NCI-H146 treated with DMSO at 0.1 percent for 48 hours (cell line): ENCODE data around the gene ARSB.
"Not testable (repeated sequence)": the region's sequence is repeated elsewhere in the genome, so short reads cannot be mapped to it uniquely, and the experiment has no call there.

ENCODE experiments used
- DNase-seq: peaks from one replicate; lab custom pipeline; 2025; ENCODE audit not compliant: unreplicated experiment; lab: John Stamatoyannopoulos, UW

Gene ARSB

DNA sequence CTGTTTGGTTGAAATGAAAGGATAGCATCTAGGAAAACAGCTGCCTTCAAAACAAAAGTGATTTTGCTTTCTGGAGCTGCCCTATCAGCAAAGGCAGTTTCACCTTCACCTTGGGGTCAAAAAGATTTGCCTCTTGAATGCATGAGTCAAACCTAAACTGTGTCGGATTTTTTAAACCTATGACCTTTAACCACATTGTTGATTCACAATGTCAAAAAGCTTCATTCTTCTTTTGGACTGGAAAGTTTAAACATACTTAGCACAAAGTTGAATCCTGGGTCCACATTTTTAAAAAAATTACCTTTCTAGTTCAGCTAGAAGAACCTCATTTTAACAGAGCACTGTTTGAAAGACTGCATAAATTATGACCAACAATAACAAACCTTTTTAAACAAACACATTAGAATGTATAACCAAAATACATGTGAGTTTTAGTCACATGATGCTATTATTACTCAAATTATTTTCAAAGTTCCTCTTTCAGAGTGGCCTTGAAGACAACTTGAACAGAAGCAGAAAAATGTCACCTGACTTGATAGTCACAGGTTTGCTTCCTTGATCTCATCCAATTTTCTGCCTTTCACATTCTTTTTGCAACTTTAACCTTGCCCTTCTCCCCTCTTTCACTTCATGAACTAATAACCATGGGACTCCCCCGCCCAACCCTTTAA is 226.8 kb downstream of the ARSB start:
- DNase-seq, result no peak

DNA sequence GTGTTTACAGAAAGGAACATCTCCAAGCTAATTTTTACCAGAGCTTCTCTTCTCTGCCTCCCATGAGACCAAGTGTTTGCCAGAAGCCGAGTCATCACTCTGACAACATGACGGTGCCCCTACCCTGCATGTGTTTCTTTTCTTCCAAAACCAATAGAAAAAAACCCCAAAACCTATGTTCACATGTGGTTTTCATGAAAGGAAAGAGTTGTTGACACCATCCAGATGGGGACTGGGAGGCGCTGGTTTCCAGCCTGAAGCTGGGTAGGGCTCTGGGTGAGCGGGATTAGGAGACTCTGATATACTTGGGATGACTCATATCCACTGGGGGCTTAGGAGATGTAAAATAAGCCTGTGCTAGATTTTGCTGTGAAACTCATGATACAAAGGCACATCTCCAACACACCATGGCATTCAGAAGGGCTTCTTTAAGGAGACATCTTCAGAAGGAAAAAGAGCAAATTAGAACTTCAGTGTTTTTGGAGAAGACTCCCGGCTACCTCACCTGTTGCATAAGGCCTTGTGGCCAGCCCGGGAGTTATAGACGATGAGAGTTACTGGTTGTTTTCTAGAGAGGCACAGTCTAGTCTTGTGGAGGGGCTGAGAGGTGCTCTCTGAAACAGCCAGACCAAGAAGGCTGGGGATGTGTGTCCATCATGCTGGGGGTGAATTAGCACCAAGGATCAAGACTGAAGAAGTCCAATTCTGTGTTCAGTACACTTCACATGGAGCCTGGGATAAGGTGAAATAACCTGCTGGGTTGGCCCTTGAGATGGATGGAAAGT is 227.6 kb downstream of the ARSB start:
- DNase-seq, result no peak

DNA sequence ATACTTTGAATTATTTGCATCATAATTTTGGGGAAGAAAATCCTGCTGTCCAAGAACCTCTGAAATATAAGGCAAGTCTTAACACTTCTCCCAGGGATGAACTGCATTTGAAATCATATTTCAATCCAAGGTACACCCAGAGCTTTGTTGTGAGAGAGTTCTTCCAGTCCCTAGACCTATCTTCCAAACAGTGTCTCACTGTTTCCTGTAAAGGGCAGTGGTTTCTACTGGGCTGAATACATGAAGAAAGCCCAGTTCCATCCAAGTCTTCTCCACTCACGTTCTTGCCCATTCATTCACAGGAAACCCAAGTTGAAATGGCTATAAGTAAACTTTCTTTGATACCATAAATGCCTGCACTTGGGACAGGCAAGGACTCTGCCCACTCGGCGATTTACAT is 228.3 kb downstream of the ARSB start:
- no peak for DNase-seq

DNA sequence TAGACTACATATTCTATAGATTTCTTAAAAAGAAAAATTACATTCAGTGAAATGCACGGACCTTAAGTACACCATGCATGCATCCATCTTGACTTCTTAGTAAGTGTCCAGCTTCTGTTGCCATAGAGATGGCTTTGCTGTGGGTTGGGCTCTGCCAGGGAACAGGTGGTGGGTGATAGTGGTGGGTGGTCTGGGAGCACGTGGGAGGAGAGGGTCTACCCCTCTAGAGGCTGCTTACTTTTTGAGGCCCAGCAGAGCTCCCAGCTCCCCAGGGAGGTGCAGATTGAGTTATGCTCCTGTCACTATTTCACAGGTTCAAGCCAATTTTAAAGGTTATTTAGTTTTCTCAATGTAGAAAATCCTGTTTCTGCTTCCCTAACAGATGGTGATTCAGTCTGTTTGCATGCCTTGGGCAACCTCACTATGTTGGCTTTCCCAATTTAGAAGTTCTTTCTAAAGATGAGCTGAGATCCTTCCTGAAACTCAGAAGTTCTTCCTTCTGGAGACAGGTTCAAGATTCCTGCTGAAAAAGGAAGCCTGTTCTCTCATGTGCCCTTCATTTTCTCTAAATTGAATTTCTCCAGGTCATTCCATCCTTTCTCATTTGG is 229.2 kb downstream of the ARSB start:
- no peak for DNase-seq

DNA sequence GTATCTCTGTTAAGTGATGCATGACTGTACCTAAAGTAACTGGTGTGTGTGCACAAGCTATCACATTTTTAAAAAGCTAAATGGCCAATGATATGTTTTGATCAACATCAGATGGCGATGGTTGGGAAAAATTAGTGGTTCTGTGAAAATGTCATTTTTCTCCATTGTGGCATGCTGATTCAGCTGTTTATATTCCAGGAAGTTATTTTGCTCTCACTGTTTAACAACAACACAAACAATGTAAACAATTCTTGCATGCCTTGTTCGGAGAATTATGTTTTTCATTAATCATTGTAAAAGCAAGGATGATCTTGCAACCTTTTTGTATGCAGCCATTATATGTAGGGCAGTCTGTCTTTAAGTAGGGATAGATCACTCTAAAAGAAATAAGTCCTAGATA is 230.5 kb downstream of the ARSB start:
- DNase-seq, result no peak

DNA sequence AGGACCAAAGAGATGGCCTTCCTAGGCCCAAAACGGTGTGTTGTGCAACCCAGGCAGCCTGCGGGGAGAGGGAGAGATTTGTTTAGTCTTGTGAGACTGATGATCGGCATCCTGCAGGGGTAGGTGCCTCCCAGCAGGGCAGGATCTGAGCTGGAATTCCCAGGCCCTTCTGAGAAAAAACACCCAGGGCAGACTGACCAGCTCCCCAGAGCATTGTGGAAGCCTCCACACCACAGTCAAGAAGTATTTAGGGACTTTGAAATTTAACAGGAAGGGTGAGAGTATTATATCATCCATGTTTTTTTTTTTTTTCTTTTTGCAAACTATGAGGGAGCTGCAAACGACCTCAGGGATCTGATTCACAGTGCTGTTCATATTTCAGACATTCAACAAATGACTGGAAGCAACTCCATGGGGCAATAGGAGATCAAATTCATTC is 232.0 kb downstream of the ARSB start:
- DNase-seq, result no peak

DNA sequence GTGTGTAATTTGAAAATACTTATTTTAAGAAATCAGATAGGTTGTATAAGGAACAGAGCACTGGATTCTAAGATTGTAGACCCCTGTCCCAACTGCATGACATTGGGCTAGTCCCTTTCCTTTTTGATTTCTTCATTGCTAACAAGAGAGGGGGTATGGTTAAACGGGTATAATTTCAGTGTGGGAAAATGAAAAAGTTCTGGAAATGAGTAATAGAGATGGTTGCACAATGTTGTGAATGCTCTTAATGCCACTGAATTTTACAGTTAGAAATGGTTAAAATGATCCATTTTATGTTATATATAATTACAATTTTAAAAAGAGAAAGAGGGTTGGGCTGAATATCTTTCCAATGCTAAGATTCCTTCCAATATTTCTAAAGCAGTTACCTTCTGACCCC is 233.2 kb downstream of the ARSB start:
- no peak for DNase-seq

DNA sequence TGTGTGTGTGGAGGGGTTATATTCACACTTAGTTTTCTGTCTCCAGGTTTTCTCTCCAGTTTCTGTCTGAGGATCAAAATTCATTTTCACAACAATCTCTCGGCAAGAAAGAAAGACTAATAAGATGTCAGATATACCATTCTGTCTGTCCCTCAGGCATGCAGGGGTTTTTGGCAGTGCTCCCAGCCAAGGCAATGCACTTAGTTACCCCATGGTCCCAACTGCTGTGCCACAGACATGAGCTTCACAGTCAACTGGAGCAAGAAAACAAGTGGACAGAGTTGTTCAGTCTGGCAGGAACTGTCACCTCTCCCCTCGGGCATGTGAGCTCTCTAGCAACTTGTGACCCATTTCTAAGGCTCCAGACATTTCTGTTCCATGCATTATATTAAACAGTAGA is 234.8 kb downstream of the ARSB start:
- no peak for DNase-seq

DNA sequence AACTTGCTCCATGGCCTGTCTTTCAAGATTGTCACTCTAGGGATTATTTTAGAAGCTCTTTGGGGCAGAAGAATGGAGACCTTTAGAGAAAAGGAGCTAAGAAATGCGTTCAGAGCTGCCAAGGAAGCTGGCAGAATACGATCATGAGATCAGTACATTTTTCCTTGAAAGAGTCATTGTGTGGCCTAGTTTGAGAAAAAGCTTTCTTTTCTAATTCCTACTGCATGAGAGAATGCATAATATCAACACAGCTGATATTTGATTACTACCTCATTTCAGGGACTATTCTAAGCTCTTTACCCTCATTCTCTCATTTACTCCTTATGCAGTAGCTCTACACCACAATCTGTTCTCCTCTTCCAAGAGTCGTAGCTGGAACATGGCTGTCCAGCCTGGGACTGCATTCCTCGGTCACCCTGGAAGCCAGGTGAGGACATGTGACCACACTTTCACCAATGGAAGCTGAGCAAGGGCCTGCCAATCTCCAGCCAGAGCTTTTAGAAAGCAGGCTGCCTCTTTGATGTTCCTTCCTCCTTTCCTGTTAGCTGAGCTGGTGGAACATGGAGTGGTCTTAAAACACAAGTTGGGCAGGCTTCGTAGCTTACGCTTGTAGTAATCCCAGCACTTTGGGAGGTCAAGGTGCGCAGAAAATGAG is 237.3 kb downstream of the ARSB start:
- DNase-seq, result no peak

DNA sequence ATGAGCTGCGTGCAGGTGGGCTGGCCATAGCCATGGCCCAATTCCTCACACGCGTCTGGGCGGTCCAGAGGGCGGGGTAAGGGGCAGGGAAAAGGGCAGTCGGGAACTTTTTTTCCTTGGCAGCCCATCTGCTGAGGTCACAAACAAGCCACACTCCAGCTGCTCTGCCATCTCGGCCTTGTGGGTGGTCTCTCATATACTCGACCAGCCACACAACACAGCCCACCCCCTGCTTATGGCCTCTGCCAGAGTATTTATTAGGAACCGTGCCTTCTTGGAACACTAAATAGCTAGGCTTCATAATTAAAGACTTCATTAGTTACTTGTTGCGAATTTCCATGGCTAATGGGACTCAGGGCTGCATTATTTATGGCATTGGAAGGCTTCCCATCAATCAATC is 238.1 kb downstream of the ARSB start:
- DNase-seq, result no peak

DNA sequence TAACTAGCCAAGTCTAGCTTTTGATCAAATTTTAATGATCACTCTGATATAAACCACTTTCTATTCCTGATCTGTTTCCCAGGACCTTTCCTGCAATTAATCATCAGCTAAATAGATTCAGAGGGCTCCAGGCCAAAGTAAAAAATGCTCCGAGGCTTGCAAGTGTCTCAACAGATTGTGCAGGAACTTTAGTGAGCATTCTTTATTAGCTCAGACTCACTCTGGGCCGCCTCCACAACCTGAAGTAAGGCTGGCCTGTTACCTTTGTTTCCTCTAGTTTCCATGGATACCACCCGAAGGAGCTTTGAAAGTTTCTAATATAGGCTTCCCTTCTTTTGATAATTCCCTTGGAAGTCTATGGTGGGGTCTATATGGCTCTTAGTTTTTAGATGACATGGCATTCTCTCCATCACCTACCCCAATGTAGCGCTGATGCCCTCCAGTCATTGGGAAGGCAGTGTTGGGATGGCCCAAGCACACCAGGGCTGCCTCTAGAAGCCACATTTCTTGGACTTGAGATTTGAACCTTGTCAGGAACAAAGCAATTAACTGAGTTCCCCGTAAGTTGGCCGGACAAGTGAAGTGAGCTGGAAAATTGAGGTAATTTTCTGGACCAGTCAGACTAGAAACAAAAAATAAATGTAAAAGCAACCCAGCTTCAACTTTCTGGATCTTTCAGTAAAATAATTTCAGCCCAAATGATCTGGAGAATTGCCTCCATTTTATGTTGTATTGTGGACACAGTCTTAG is 238.9 kb downstream of the ARSB start:
- no peak for DNase-seq

DNA sequence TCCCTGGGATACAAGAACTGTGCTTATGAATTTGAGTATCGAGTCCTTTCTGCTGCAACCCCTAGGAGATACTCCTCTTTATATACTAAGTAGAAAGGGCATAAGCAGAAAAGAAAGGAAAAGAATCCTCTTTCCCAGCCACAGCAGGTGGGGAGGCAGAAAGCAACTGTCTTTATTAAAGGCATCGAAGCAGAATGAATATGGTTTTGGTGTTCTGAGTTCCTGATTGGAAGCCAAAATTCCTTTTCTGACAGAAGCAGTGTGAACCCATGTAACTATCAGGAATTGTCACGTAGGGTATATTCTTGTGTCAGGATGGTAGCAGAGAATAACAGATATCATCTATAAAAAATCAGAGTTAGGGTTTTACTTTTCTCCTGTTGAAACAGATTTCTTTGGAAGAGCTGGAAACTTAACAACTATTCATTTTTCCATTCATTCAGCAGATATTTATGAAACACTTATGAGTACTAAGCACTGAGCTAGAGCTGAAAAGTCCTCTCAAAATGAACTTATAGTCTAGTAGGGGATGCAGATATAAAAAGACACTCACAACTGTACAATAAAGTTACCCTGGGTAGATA is 240.1 kb downstream of the ARSB start:
- no peak for DNase-seq

DNA sequence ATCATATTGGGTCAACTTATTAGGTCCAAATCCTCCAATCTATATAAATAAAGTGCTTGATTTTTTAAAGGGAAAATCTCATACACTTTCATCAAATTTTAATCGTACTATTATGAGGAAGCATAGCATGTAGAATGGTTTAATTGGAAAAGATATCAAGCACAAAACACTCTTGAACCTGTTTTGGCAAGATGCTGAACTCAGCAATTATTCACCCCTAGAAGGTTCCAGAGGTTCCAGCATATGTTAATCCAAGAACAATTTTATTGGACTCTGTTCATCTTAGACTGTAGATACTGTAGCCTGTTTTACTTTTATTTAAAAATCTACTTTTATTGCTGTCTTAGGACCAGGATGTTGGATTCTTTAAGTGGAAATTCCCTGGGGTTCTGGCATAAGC is 244.1 kb downstream of the ARSB start:
- DNase-seq, result no peak

DNA sequence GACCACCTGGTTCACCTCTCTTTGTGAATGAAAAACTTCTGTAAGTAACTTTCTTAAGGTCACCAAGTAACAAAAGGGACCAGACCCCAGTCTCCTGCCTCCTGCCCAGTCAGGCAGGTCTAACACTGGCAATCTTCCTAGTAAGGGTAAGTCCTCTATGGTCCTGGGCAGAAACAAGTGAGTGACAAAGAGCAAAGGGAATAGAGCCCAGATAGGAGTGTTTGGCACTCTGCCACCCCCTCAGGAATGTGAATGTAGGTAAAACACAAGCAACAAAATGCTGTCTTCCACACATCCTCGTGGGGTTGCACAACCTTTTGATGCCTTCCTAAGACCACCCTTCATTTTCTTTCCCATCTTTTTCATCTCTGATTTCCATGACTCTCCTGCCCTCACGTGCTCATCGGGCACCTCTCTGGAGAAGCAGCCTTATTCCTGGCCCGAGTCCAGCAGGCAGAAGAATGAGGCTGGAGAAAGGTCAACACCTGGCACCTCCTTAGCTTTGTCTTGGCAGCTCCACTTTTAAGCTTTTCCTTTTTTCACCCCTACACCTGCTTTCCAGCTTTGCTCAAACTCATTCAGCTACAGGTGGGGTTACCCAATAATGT is 246.3 kb downstream of the ARSB start:
- no peak for DNase-seq

DNA sequence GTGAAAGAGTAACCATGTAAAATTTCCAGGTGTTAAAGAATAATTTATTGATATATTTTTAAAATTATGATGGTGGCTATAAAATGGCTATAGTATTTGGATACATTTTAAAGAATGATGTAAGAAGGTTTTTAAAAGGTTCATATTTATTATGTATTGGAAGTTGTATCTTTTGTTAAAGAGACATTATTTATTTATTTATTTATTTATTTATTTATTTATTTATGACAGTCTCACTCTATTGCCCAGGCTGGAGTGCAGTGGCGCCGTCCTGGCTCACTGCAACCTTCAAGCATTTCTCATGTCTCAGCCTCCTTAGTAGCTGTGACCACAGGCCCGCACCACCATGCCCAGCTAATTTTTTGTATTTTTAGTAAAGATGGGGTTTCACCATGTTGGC is 247.0 kb downstream of the ARSB start:
- DNase-seq, result no peak

DNA sequence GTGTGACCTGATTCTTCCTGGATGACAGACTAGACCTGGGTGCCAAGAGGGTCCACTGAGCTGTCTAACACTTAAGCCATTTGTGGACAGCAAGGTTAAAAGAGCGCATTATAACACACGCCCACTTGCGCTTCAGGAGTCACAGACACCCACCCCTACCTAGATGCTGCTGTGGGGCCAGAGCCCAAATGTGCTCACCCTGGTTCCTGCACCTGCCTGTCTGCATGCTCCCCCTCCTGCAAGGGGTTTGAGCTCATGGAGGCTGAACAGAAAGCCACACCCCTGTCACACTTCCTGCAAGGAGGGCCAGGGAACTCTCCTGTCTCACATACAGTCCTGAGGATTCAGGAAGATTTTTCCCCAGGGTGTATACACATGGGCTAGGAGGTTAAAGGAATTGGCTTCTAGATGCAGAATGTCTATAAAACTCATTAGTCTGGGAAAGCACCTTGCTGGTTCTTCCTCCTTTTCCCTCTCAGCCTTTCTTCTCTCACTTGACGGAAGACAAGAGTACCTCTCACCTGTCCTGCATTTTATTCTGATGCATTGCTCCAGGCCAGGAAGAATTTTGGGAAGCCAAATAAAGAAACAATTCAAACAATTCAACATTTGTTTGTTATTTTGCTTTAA is 249.2 kb downstream of the ARSB start:
- DNase-seq, result no peak

DNA sequence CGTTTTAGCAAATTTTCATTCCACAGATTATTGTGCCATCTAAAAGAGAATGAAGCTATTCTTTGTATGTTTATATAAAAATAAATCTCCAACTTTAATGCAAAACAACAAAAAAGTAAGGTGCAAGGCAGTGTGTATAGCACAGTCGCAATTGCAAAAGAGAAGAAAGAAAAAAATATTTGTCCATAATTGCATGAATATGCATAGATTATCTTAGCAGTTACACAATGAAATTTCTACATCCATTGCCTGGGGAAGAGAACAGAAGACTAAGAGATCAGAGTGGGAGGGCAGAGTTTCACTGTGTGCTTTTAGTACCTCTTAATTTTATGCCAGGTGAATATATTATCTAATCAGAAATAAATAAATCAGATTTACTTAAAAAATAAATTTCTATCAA is 250.2 kb downstream of the ARSB start:
- DNase-seq, result no peak

DNA sequence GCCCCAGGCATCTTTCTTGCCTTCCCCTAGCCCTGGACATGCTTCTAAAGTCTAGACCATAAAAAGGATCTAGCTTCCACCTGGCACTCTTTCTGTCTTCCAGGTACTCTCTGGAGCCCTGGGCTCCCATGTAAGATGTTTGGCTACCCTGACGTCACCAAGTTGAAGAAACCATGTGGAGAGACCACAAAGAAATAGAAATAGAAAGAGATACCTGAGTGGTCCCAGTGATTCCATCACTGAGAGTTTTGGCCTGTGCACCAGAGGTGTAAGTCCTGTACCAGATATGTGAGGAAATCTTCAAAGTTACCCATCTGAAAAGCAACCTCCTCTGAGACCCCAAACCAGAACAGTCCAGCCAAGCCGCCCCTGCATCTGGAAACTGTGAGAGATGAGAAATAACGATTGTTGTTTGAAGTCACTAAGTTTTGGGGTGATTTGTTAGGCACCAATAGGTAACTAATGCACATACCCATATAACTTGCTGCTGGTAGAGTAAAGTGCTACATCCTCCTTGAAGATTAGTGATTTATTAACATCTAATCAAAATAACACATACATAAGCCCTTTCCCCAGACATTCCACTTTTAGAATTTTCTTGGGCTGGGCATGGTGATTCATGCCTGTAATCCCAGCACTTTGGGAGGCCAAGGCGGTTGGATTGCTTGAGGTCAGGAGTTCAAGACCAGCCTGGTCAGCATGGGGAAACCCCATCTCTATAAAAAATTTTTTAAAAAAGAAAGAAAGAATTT is 250.8 kb downstream of the ARSB start:
- DNase-seq, result no peak

DNA sequence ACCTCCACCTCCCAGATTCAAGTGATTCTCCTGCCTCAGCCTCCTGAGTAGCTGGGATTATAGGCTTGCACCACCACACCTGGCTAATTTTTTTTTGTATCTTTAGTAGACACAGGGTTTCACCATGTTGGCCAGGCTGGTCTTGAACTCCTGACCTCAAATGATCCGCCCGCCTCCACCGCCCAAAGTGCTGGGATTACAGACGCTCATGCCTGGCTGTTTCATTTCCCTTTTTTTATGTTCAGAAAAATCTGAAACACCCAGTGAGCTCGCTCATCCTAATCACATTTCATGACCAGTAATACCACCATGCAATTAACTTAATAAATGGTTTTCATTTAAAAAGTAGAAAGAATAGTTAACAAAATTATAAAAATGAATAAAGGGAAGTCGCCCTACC is 252.4 kb downstream of the ARSB start:
- DNase-seq, result not testable (repeated sequence)
